Stimulated activated CD4-positive, alpha-beta T cell treated with anti-CD3 and anti-CD28 coated beads, Interleukin-15, amount 100 ng/mL, for 24 hours (primary cell): ENCODE measurements around the gene MRPL19.
A peak's percentile ranks its signal among the peaks of the same experiment; 100 is the strongest.
"Not testable (repeated sequence)": the region's sequence is repeated elsewhere in the genome, so short reads cannot be mapped to it uniquely, and the experiment has no call there.

Experiments used
- DNase-seq: peaks from one replicate; pipeline ENCODE4 v3.0.0-alpha.2; 2020

MRPL19 gene

GRCh38 chr2:75675908-75676307 is 29.3 kb downstream of the MRPL19 start:
- DNase-seq = no peak

DNA sequence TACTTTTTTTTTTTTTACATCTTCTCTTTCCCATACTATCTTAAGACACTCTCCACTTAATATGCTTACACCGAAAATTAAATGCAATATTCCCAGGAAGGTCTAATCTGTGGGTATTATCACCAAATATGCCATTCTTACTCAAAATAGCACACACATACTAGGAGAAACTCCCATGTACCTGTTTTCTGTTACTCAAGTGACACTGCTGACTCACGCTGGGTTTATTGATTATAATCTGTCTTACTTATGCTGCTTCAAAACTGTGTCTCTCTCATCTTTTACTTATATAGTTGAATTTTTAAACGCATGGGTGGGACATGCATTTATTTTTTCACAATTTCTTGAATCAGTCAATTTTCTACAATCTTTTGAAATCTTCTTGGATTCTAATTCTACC is 29.9 kb downstream of the MRPL19 start:
- DNase-seq = no peak

DNA sequence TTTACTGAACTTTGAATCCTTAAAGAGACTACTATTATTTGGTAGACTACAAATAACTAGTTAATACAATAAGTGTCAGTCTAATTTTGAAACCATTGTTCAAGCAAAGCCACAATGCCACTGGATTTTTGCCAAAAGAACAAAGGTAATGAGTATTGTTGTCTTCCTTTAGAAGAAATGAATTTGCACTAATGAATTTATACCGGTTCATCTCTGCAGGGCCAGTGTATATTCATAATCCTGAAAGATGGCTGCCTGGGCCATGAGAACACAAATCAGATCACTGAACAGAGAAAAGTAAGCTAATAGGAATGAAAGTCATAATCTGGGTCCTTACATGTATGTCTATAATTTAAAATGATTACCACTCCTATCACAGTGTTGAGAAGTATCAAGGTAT is 33.0 kb downstream of the MRPL19 start:
- DNase-seq = no peak

- no peak for DNase-seq
Observed at GRCh38 chr2:75680402-75680801, 33.8 kb downstream of the MRPL19 start.

DNA sequence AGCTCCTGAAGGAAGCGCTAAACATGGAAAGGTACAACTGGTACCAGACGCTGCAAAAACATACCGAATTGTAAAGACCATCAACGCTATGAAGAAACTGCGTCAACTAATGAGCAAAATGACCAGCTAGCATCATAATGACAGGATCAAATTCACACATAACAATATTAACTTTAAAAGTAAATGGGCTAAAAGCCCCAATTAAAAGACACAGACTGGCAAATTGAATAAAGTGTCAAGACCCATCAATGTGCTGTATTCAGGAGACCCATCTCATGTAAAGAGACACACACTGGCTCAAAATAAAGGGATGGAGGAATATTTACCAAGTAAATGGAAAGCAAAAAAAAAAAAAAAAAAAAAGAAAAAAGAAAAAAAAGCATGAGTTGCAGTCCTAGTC is 36.8 kb downstream of the MRPL19 start:
- DNase-seq = not testable (repeated sequence)

DNA sequence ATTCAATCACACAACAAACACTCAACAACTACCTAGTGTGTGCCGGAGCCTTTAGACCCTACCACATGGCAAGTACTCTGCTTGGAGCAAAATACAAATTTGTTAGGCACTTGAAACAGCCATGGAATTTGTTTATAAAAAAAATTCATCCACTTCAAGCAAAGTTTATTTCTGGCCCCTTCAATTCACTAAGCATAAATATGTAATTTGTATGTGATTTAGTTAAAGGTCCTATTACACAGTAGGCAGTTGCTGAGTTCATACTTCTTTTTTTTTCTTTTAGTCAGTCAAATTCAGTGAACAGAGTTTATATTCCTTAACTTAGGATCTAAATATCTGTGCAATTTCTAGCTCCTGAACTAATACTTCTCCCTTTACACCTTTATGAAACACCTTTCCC is 41.6 kb downstream of the MRPL19 start:
- no peak for DNase-seq

DNA sequence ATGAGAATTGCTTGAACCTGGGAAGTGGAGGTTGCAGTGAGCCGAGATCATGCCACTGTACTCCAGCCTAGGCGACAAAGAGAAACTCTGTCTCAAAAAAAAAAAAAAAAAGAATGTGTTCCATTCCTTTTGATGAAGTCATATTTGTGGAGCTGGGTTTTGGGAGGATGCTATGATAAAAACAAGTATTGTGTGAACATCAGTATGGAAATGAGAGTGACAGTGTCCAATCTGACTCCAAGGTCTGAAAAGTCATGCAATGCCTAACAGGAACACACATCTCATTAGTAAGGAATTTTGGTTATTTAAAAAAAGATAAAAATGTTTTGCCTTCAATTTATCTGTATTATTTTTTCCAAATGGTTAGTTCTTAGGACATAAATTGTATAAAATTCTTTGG is 52.3 kb downstream of the MRPL19 start:
- DNase-seq = no peak

- no peak for DNase-seq
Observed at GRCh38 chr2:75702593-75702992, 56.0 kb downstream of the MRPL19 start.

- no peak for DNase-seq
Observed at GRCh38 chr2:75703589-75704287, 57.2 kb downstream of the MRPL19 start.

DNA sequence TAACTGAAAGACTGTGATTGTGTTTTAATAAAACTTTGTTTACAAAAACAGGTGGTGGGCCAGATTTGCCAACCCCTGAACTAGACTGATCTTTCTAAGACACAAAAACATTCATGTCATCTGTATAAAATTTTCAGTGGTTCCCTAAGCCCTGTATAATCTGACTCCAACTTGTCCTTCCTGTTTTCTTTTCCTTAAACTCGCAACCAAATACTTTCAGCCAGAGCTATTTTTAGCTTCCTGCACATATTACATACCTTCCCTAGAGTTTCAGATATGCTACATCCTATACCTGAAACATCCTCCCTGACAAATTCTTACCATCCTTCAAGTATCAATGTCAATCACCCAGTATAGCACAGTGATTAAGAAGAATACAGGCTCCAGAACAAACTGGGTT is 59.3 kb downstream of the MRPL19 start:
- DNase-seq = no peak

DNA sequence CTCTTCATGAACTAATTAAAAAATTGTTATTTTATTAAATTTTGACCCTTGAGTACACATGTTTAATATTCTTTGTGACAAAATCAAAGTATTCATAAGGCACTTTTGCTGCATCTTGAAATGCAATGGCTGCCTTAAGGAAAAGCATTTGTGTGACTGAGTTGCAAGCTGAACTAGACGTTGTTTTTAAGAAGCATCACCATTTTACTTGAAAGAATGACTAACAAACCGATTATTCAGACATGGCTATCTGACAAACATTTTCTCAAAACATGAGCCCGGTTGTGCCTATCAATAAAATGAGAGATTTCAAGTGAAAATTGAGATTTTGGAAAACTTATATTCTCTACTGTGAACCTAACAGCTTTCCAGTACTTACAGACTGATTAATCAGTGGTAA is 61.3 kb downstream of the MRPL19 start:
- DNase-seq = no peak

DNA sequence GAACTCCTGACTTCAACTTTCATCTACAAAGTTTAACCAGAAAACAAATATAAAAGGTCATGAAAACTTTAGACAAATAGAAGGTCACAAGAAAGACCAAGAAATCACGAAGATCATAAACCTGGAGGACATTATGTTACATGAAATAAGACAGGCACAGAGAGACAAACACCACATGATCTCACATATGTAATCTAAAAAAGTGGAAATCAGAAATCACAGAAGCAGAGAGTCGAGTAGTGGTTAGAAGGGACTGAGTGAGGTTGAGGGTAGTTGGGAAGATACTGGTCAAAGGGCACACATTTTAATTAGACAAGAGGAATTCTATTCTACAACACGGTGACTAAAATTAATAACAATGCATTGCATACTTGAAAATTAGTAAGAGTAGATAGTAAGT is 62.7 kb downstream of the MRPL19 start:
- DNase-seq = no peak

DNA sequence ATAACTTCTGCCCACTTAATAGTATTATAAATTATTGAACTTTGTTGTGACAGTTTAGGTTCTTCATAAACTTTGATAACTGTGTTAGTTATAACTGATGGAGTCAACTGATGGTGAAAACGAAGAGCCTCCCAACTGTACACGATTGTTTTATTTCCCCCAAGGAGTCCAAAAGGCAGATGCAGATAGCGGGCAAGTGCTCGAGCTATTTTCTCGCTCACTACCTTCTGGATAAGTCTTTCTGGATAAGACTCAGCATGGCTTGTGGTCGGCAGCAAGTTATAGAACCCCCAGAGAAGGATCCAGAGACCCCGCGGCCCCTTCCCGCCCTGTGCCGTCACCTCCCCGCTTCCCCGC is 63.6 kb downstream of the MRPL19 start:
- DNase-seq = no peak

GRCh38 chr2:75710577-75711253 is 64.1 kb downstream of the MRPL19 start, which contains the start of gene GCFC2:
Gene GCFC2, minus strand, starts transcription at chr2:75710915. Its CDS starts 60 bp downstream, at chr2:75710855.
- DNase-seq = peak; percentile 90

DNA sequence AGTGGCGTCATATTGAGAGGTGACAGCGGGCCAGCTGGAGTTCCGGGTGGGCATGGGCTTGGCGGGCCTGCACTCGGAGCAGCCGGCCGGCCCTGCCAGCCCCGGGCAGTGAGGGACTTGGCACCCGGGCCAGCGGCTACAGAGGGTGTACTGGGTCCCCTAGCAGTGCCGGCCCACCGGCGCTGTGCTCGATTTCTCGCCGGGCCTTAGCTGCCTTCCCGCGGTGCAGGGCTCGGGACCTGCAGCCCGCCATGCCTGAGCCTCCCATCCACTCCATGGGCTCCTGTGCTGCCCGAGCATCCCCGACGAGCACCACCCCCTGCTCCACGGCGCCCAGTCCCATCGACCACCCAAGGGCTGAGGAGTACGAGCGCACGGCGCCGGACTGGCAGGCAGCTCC is 65.0 kb downstream of the MRPL19 start:
- DNase-seq = not testable (repeated sequence)

DNA sequence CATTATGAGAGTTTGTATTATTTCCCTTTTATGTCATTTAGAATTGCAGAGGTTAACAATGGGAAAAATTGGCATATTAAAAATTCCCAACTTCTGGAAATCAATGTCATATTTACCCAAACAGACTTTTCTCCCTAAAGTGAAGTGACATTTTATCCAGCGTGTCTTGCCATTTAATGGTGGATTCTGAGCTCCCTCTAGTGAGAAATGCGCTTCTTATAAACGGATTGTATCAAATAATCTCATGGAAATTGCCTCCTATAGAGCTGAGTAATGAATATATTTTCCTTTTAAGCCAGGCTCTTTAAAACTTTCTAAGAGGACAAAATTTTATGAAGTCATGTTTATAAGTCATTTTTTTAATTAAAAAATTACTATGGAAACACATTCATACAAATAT is 69.8 kb downstream of the MRPL19 start:
- no peak for DNase-seq

GRCh38 chr2:75719616-75720015 is 73.0 kb downstream of the MRPL19 start:
- no peak for DNase-seq

GRCh38 chr2:75720525-75720924 is 73.9 kb downstream of the MRPL19 start:
- DNase-seq = no peak

- DNase-seq = no peak
Observed at GRCh38 chr2:75722687-75723086, 76.1 kb downstream of the MRPL19 start.

GRCh38 chr2:75728614-75729419 is 82.2 kb downstream of the MRPL19 start:
- DNase-seq = no peak

GRCh38 chr2:75729861-75730260 is 83.3 kb downstream of the MRPL19 start:
- no peak for DNase-seq

DNA sequence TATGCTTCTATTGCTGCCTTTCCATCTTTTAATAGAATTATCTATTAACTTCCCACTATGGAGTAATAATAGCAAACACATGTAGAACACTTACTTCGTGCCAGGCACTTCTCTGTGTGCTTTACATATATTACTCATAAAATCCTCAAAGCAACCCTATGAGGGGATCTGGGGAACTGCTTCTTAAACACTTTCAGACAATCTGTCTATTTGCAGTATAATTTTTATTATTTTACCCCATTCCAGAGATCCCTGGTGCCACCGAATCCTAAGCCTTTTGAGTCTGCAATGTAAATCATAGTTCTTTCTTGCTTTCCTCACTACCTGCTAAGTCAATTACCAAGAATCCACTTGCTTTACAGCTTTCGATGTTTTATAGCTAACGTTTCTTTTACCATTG is 89.7 kb downstream of the MRPL19 start:
- no peak for DNase-seq

DNA sequence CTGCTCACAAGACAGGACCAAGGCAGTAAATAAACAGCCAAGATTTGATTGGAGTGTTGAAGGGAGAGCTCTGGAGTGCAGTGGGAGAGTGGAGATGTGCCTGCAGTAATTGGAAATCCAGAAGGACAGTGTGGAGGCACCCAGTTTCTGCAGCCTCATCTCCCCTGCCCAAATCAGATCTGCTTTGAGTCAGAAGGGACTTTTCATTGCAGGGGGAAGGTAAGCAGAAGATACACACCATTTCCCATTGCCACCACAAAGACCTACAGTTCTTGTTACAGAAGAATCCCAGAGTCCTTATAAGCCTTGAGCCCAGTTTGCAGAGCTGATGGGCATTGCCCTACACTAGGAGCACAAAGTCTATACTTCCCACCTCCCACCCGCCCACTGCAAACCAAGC is 91.4 kb downstream of the MRPL19 start:
- no peak for DNase-seq
